Upper lobe of left lung (tissue), 6 donors: ENCODE data around the gene CC2D2B. TPM values are rescaled to one million over a fixed set of nuclear protein-coding genes. Genes with fewer than 3 reads are reported as not detected.
"Not testable (repeated sequence)": the region's sequence is repeated elsewhere in the genome, so short reads cannot be mapped to it uniquely, and the experiment has no call there.

Experiments used
- ATAC-seq, 2 donors: fragments of 200-7000 bp; cut with Tn5 transposase; one replicate each; pipeline ENCODE4 v1.9.1; 2022; ENCODE audit warnings: mild to moderate bottlenecking in 2 of 2, moderate library complexity in 2 of 2; ENCODE audit not compliant: low FRiP score in 2 of 2
- DNase-seq, 2 donors: peaks; one replicate each; pipeline ENCODE4 v3.0.0-alpha.2; 2019 to 2020
- H3K27ac ChIP-seq, 4 donors: fragments of 200-600 bp; sonication (generic); one replicate each; pipeline ENCODE4 v1.5.1; 2016 to 2019
- H3K27me3 ChIP-seq, 4 donors: fragments of 200-600 bp; sonication (generic); one replicate each; pipeline ENCODE4 v1.5.1; 2017 to 2019
- H3K36me3 ChIP-seq, 4 donors: fragments of 200-600 bp; sonication (generic); one replicate each; pipeline ENCODE4 v1.5.1; 2016 to 2019
- H3K4me1 ChIP-seq, 4 donors: fragments of 200-600 bp; sonication (generic); one replicate each; pipeline ENCODE4 v1.5.1; 2018 to 2019
- H3K4me3 ChIP-seq, 4 donors: fragments of 200-600 bp; sonication (generic); one replicate each; pipeline ENCODE4 v1.5.1; 2017 to 2019; ENCODE audit warnings: mild to moderate bottlenecking in 2 of 4, moderate library complexity in 1 of 4
- H3K9me3 ChIP-seq, 4 donors: fragments of 200-600 bp; sonication (generic); one replicate each; pipeline ENCODE4 v1.5.1; 2018 to 2019
- CTCF ChIP-seq, 6 experiments: fragments of 450-650 bp in 4 of 6; fragments of 200-600 bp in 2 of 6; sonication (generic) in 2 of 6; IDR thresholded peaks; one replicate each; pipeline ENCODE4 v1.5.1; 2016 to 2019; ENCODE audit warnings: antibody characterized with exemption in 6 of 6
- EP300 ChIP-seq, 4 donors: sonication (generic); formaldehyde crosslinking; IDR thresholded peaks; one replicate each; pipeline ENCODE4 v1.5.1; 2017; ENCODE audit warnings: antibody characterized with exemption in 4 of 4, control low read depth in 2 of 4
- POLR2A ChIP-seq, 4 donors: fragments of 450-650 bp; IDR thresholded peaks; one replicate each; pipeline ENCODE4 v1.5.1; 2016 to 2017; ENCODE audit warnings: antibody characterized with exemption in 4 of 4, mild to moderate bottlenecking in 2 of 4
- POLR2AphosphoS5 ChIP-seq, 2 donors: sonication (generic); formaldehyde crosslinking; IDR thresholded peaks; one replicate each; pipeline ENCODE4 v1.5.1; 2017; ENCODE audit warnings: antibody characterized with exemption in 2 of 2
- WGBS, 2 donors: methylation state at CpG; one replicate each; pipeline ENCODE4 v1.1.5; 2017 to 2018; 5-methylcytosine and 5-hydroxymethylcytosine counted together
- total RNA-seq, 6 donors: library from RNA; depleted of rRNA in 4 of 6; stranded (reverse); fragments of >200 nt in 4 of 6; gene quantifications; one replicate each; pipeline versions ENCODE4 v1.1.0 to v1.2.1, GENCODE V29; 2016 to 2021
- donor health status: DM: no; HTN: no; CAD: no; lungs with moderate emphysema.
- donor health status: DM: no; HTN: yes; CAD: no; lungs with severe emphysema.

CC2D2B gene
- total RNA-seq, 6 donors from 2014 or later = 0.94 to 5.5 (median 4.1) TPM

DNA sequence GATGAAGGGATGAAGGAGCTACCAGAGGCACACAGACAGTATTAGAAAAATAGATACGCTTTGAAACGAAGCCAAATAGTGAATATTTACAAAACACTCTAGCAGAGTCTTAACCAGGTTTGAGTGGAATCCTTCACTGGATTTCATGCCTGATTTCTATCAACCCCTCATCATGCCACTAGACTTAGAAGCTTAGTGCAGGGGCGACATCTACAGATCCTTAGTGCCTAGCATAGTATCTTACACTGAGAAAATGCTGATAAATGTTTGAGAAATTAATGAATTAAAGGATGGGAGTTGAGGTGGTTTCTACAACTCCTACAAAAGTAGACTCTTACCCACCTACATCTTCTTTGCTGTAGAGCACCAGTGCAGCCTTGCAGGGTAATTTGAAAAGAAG, 80.9 kb downstream of the CC2D2B start:
- TF ChIP-seq POLR2A (IDR thresholded peaks at IDR 0.05) (no peak), CTCF (IDR thresholded peaks at IDR 0.05) (no peak), POLR2AphosphoS5 (IDR thresholded peaks at IDR 0.05) (no peak), EP300 (IDR thresholded peaks at IDR 0.05) (no peak)
- H3K27ac ChIP-seq = no peak overlapping the region
- no peaks in the 10 kb centered on the region for H3K27me3 ChIP-seq
- WGBS, 2 donors = 56 to 86% methylated on average over 3 of the region's 3 CpGs
- H3K9me3 ChIP-seq = no peaks in the 10 kb centered on the region
- no peak for DNase-seq
- no peaks in the 10 kb centered on the region for H3K4me1 ChIP-seq
- no peak overlapping the region for H3K4me3 ChIP-seq
- no peaks in the 10 kb centered on the region for H3K36me3 ChIP-seq
- ATAC-seq = no peak

DNA sequence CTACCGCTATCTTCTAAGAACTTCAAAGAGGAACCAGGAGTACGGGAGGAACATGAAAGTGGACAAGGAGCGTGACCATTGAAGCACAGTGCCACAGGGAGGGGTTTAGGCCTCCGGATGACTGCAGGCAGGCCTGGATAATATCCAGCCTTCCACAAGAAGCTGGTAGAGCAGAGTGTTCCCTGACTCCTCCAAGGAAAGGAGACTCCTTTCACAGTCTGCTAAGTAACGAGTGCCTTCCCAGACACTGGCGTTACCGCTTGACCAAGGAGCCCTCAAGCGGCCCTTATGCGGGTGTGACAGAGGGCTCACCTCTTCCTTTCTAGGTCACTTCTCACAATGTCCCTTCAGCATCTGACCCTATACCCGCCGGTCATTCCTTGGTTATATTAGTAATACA, 86.6 kb downstream of the CC2D2B start:
- H3K27me3 ChIP-seq, ATAC-seq, DNase-seq, H3K4me3 ChIP-seq, H3K27ac ChIP-seq, H3K4me1 ChIP-seq, H3K36me3 ChIP-seq, H3K9me3 ChIP-seq: not testable (repeated sequence)
- WGBS, 2 donors = 91 to 93% methylated on average over 11 of the region's 11 CpGs

GRCh38 chr10:95998255-95998784, 90.5 kb downstream of the CC2D2B start:
- WGBS, 2 donors = 32 to 61% methylated on average over 1 of the region's 1 CpG
- H3K27ac ChIP-seq = no peak overlapping the region
- ATAC-seq (no peak), DNase-seq (no peak)
- H3K9me3 ChIP-seq = no peaks in the 10 kb centered on the region
- peaks cover 0 to 4% (median 0%) of the 10 kb centered on the region in 4 donors for H3K4me1 ChIP-seq
- TF ChIP-seq POLR2A (IDR thresholded peaks at IDR 0.05) (no peak), POLR2AphosphoS5 (IDR thresholded peaks at IDR 0.05) (no peak), EP300 (IDR thresholded peaks at IDR 0.05) (no peak), CTCF (IDR thresholded peaks at IDR 0.05) (no peak)
- no peak overlapping the region for H3K4me3 ChIP-seq
- H3K36me3 ChIP-seq = no peaks in the 10 kb centered on the region
- no peaks in the 10 kb centered on the region for H3K27me3 ChIP-seq

- H3K27ac ChIP-seq = no peak overlapping the region
- TF ChIP-seq CTCF (IDR thresholded peaks at IDR 0.05) (no peak), EP300 (IDR thresholded peaks at IDR 0.05) (no peak), POLR2AphosphoS5 (IDR thresholded peaks at IDR 0.05) (no peak), POLR2A (IDR thresholded peaks at IDR 0.05) (no peak)
- no peak overlapping the region for H3K4me3 ChIP-seq
- no peak for ATAC-seq
- WGBS, 2 donors = 80 to 82% methylated on average over 2 of the region's 2 CpGs
- H3K4me1 ChIP-seq = peaks cover 0 to 7% (median 5%) of the 10 kb centered on the region in 4 donors
- no peak for DNase-seq
- H3K9me3 ChIP-seq = no peaks in the 10 kb centered on the region
- no peaks in the 10 kb centered on the region for H3K36me3 ChIP-seq
- H3K27me3 ChIP-seq = no peaks in the 10 kb centered on the region
These were observed 106.2 kb downstream of the CC2D2B start for GRCh38 chr10:96013956-96014355.

- DNase-seq (no peak), ATAC-seq (no peak)
- no peaks in the 10 kb centered on the region for H3K36me3 ChIP-seq
- WGBS, 2 donors = 95 to 98% methylated on average over 2 of the region's 2 CpGs
- H3K27ac ChIP-seq = no peak overlapping the region
- no peaks in the 10 kb centered on the region for H3K27me3 ChIP-seq
- TF ChIP-seq POLR2A (IDR thresholded peaks at IDR 0.05) = no peak
- TF ChIP-seq EP300 (IDR thresholded peaks at IDR 0.05) = no peak
- no peak for TF ChIP-seq POLR2AphosphoS5 (IDR thresholded peaks at IDR 0.05)
- TF ChIP-seq CTCF (IDR thresholded peaks at IDR 0.05) = no peak
- no peaks in the 10 kb centered on the region for H3K9me3 ChIP-seq
- H3K4me1 ChIP-seq = peaks cover 0 to 7% (median 5%) of the 10 kb centered on the region in 4 donors
- no peak overlapping the region for H3K4me3 ChIP-seq
These were observed 106.8 kb downstream of the CC2D2B start for GRCh38 chr10:96014473-96015102.
